Stimulated activated CD4-positive, alpha-beta T cell treated with anti-CD3 and anti-CD28 coated beads, Interleukin-12 subunit alpha, Interleukin-12 subunit beta, amount 100 ng/mL, for 24 hours (primary cell): Measurements from ENCODE around the gene WDR49.

Experiments
- DNase-seq, 2 experiments: peaks; one replicate each; pipeline ENCODE4 v3.0.0-alpha.2; 2020; ENCODE audit warnings: low read depth in 2 of 2

Gene WDR49

GRCh38 chr3:167487556-167487955, 166.2 kb downstream of the WDR49 start:
- no peak for DNase-seq

DNA sequence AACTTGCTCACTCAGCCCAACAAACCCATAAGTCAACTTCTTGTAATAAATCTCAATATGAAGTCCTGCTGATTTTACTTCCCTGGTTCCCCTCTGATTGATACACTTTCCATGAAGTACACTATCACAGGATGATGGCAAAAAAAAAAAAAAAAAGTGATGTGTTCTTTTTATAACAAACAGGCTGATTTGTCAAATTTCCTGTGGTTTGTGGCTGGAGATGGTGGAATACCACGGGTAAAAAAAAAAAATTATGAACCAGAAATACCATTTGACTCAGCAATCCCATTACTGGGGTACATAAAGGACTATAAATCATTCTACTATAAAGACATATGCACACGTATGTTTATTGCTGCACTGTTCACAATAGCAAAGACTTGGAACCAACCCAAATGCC, 169.2 kb downstream of the WDR49 start:
- DNase-seq, result no peak

GRCh38 chr3:167483708-167484475, 169.8 kb downstream of the WDR49 start:
- no peak for DNase-seq

- no peak for DNase-seq
Measured at GRCh38 chr3:167481164-167481563, 172.6 kb downstream of the WDR49 start.

DNA sequence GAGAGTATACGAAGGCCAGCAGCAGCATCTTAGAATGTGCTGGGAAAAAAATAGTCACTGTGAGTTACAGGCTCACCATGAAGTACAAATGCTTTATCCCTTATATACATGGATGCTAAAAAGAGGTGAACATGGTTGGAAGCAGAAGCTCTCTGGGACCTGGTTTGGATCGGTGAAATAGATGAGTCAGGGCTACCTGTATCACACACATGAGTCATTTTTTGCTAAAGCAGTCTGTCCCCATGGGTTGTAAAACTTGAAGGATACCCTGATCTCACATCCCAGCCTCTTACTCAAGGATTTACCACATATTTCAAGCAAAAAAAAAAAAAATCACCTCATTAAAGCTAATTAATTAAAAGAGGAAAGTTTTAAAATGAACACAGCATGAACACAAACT, 173.0 kb downstream of the WDR49 start:
- DNase-seq, result no peak

GRCh38 chr3:167473863-167474262, 179.9 kb downstream of the WDR49 start, which contains the start of gene SERPINI2:
Gene SERPINI2, minus strand, starts transcription at chr3:167474042. Its CDS starts 2,208 bp downstream, at chr3:167471834.
- DNase-seq, result no peak

- no peak for DNase-seq
Measured at GRCh38 chr3:167469381-167469780, 184.4 kb downstream of the WDR49 start.

DNA sequence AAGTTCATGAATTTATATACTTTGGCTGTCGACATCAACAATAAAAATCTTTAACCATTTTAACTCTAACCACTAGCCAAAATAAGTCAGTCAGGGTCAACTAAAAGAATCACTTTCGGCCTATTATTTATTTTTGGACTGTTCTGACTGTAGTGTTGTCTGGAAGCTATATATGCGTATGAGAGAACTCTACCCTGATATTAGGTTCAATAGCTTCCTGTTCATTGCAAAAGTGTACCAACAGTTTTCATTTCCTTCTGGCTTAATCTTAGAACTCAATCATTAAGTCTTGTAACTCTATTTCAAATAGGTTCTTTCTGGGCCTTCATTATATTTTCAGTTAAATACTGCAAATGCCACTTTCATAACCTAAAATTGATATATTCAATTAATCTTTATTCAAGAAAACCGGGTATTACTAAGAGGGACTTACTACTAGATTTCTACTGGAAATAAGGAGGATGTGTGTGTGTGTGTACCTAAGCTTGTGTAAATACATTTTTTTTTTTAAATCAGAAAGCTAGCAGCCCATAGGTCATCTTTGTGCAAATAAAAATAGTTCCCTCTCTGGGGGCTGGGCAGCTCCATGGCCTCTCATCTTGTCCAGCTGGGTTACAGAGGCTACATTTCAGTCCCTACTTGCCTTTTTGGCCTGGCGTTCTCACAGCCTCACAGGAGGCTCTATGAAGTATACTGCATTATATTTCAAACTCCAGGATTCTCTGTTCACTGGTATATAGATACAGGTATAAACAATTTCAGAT, 185.7 kb downstream of the WDR49 start:
- DNase-seq, result no peak

DNA sequence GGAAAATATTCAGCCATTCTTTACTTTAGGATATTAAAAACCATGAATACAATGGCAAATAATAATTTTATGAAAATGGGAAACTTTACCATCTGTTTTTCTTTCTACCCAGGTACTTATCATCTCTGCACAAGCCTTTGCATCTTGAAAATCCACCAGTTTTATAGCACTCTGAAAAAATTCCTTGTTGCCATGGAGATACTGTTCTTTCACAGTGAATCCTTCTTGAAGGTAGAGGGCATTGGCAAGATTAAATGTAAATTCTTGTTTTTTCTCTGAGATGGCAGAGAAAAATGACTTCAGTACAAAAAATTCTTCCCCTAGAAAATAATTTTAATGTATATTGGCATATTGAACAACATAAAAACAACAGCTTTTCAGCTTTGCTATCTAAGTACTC, 186.8 kb downstream of the WDR49 start:
- no peak for DNase-seq

GRCh38 chr3:167456157-167456799, 197.5 kb downstream of the WDR49 start:
- no peak for DNase-seq

DNA sequence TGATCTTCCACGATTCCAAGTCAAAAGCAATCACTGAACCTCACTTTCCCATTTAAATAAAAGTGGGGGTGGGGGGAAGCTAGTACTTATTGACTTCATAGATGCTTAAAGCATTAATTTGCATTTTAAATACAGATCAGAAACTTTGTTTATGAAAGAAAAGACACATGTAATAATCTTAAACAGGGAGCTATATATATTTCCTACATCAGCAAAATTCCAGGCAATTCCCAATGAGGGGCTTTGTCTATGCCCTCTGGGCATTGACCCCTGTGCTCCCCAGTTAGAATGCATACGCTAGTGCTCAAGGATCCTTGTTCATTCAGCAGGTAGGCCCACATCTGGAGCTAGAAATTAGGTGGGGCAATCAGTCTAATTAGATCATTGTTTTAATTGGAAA, 199.9 kb downstream of the WDR49 start:
- no peak for DNase-seq

DNA sequence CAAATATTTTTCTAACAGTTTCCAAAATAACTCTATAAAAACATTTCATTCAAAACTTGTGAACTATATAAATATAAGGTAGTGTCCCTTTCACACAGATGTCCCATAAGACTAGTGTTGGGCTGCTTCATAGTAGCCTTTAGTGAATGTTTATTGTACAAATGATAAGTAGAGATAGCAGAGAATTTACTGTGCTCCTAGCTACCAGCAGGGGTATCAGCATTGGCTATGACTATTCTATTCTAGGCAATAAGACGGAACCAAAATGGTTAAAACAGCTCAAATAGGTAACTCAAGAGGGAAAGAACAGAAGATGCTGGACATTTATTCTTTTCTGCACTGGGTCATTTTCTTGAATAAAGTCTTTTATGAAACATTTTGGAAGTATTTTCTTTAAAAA, 202.5 kb downstream of the WDR49 start:
- DNase-seq, result no peak

GRCh38 chr3:167450675-167451074, 203.1 kb downstream of the WDR49 start:
- DNase-seq, result no peak

DNA sequence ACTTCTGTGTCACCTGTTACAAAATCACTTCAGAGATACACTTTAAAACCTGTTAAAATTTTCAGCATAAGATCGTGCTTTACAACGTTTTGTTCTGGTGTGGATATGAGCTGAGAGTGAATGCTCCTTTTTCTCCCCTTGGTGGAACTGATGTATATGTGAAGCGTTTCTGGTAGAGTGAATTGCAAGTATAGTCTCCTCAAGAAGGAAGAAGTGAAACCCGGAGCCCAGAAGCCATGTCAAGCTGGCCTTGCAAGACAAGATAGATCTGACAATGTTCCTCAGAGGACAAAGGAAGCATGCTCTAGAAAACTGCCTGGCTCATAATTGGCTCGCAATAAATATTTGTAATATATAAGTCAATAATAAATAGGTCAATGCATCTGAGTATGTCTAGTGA, 203.5 kb downstream of the WDR49 start:
- DNase-seq, result no peak

GRCh38 chr3:167445491-167445890, 208.3 kb downstream of the WDR49 start:
- DNase-seq, result no peak

DNA sequence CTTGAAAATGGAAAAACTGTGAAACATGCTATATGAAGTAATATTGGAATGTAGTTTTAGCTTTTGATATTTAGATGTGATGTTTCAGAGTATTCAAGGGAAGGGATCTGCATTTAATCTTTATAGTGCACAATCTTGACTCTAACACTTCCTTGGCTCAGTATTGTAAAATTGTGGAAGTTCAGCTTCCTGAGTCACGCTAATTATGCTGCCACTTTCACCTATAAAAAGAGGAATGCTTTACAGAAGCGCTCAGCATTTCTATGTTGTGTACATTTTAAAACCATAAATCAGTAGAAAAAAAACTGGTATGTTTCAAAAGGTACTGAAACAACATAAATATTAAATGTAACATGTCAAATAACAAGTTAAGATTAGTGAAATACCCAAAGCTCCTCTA, 212.5 kb downstream of the WDR49 start:
- DNase-seq, result no peak

DNA sequence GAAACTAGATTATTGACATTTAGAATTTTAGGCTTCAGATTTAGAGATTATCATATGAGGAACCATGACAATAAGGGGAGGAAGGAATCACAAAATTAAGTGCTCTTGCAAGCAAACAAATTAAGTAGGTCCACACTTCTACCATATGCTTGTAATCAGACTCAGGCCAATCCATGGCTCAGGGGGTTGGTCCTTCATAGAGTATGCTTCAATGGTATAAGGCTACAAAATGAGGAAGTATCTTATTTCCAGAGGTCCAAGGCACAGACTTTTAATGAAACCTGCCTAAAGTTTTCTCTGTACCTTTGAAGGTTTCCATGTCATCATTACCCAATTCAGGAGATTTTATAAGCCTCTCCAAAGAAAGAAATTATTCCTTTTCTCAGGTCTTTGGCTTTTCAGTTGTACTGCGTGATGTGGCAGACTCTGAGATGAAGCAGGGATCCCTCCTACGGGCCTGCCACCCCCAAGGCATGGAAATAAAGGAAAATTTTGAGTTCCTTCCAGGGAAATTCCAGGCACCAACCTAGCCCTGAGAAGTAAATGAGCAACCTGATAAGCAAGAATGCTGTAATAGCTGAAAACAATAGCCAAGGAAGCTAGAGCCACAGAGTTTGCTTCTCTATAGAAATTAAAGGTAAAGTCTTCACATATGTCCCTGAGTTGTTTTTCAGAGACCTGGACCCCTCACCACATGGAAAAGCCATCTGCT, 216.2 kb downstream of the WDR49 start:
- DNase-seq, result no peak
